HG02798 (cell line): ENCODE data around the gene IL32.

Experiments used
- ATAC-seq: cut with Tn5 transposase; IDR thresholded peaks from one replicate; pipeline ENCODE4 v1.9.1; 2021; ENCODE audit warnings: mild to moderate bottlenecking; ENCODE audit not compliant: unreplicated experiment, poor library complexity

Gene IL32

GRCh38 chr16:3112881-3113574 lies 47.6 kb downstream of the IL32 start:
- no peak for ATAC-seq

GRCh38 chr16:3113765-3114479 lies 48.5 kb downstream of the IL32 start:
- no peak for ATAC-seq

- ATAC-seq: no peak
Measured at GRCh38 chr16:3115003-3115402, 49.6 kb downstream of the IL32 start.

- ATAC-seq: no peak
Measured at GRCh38 chr16:3115561-3115960, 50.1 kb downstream of the IL32 start.

- ATAC-seq: no peak
Measured at GRCh38 chr16:3118204-3118790, 52.9 kb downstream of the IL32 start.

- no peak for ATAC-seq
Measured at GRCh38 chr16:3118846-3119245, 53.4 kb downstream of the IL32 start.
